K562 (cell line): ENCODE results near the gene CNPY4. TPM values are rescaled to one million over a fixed set of nuclear protein-coding genes. Genes with fewer than 3 reads are reported as not detected.
A peak's percentile ranks its signal among the peaks of the same experiment; 100 is the strongest.

Source experiments
- ATAC-seq: fragments of 200-7000 bp; cut with Tn5 transposase; 3 replicates; pipeline ENCODE4 v1.9.1; 2020; ENCODE audit warnings: moderate library complexity
- BruUV-seq: library from RNA; stranded (reverse); fragments of 400-500 nt; replicated peaks from 2 replicates; lab custom pipeline; 2021; lab: Mats Ljungman, UMichigan
- CTCF ChIA-PET: fragments of 300-600 bp; formaldehyde crosslinking; extraction: SDS; loops from one replicate; lab custom pipeline; 2021; ENCODE audit warnings: low intra/inter-chr PET ratio; lab: Yijun Ruan, JAX
- POLR2A ChIA-PET: fragments of 300-600, 350-650 bp; sonication (Branson Sonifier 250); formaldehyde crosslinking; extraction: SDS; loops from one replicate; lab custom pipeline; 2021; ENCODE audit warnings: antibody characterized with exemption, inconsistent platforms; lab: Yijun Ruan, JAX
- DNase-seq, 4 experiments: peaks; one replicate each; pipeline versions ENCODE4 v3.0.0 to v3.0.0-alpha.2; 2011 to 2018; ENCODE audit warnings: low spot score in 3 of 4, mixed read lengths in 3 of 4; ENCODE audit errors: extremely low read depth in 1 of 4
- FAIRE-seq: peaks from 2 replicates; lab custom pipeline; 2011; peaks lifted over from hg19 to GRCh38; lab: Jason Lieb, UNC
- H2AFZ ChIP-seq: 2 replicates; pipeline ENCODE4 v1.6.0; 2011; ENCODE audit warnings: low read depth, low read length, control low read depth, inconsistent platforms
- H3K27ac ChIP-seq: fragments of 200-600 bp; 3 replicates; pipeline ENCODE4 v1.8.0; 2011; ENCODE audit warnings: low read depth, mild to moderate bottlenecking, control low read depth, inconsistent platforms, low read length, moderate library complexity, mixed read lengths; ENCODE audit errors: extremely low read depth
- H3K27me3 ChIP-seq, 2 experiments: fragments of 300-600 bp in 1 of 2; 2 replicates in 1 of 2; 3 replicates in 1 of 2; pipeline versions ENCODE4 v1.6.0 to v1.8.0; 2011; ENCODE audit warnings: inconsistent platforms in 2 of 2, low read length in 2 of 2, mild to moderate bottlenecking in 1 of 2, mixed read lengths in 1 of 2, moderate library complexity in 1 of 2; ENCODE audit not compliant: control insufficient read depth in 2 of 2, insufficient read depth in 2 of 2
- H3K36me3 ChIP-seq: fragments of 300-600 bp; 3 replicates; pipeline ENCODE4 v1.8.0; 2011; ENCODE audit warnings: mild to moderate bottlenecking, low read length, inconsistent platforms; ENCODE audit not compliant: control insufficient read depth, insufficient read depth
- H3K4me1 ChIP-seq, 2 experiments: fragments of 200-600 bp in 1 of 2; replicated peaks in 1 of 2; 2 replicates in 1 of 2; 3 replicates in 1 of 2; pipeline versions ENCODE4 v1.5.1 to v1.8.0; 2011; ENCODE audit warnings: inconsistent platforms in 2 of 2, low read length in 2 of 2, mild to moderate bottlenecking in 1 of 2, mixed read lengths in 1 of 2, moderate library complexity in 1 of 2; ENCODE audit not compliant: control insufficient read depth in 2 of 2, insufficient read depth in 2 of 2
- H3K4me2 ChIP-seq: 2 replicates; pipeline ENCODE4 v1.6.1; 2011; ENCODE audit warnings: low read length, control low read depth, inconsistent platforms, mixed read lengths; ENCODE audit not compliant: insufficient read depth
- H3K4me3 ChIP-seq: fragments of 200-600 bp; sonication (generic), shearing (Covaris generic); 2 replicates; pipeline ENCODE4 v1.5.1; 2016; ENCODE audit warnings: control low read depth, inconsistent platforms
- H3K79me2 ChIP-seq: fragments of 200-600 bp; 3 replicates; pipeline ENCODE4 v1.8.0; 2011; ENCODE audit warnings: low read length, inconsistent platforms; ENCODE audit not compliant: control insufficient read depth, insufficient read depth
- H3K9ac ChIP-seq, 2 experiments: 2 replicates each; pipeline versions ENCODE4 v1.6.0 to v1.6.1; 2011; ENCODE audit warnings: low read depth in 2 of 2, low read length in 2 of 2, control low read depth in 1 of 2, inconsistent platforms in 1 of 2, mild to moderate bottlenecking in 1 of 2, mixed read lengths in 1 of 2; ENCODE audit not compliant: insufficient read depth in 1 of 2
- H3K9me1 ChIP-seq: one replicate; pipeline ENCODE4 v1.6.0; 2011; ENCODE audit warnings: inconsistent platforms, mild to moderate bottlenecking, low read length, moderate library complexity; ENCODE audit not compliant: control insufficient read depth, insufficient read depth
- H3K9me3 ChIP-seq: replicated peaks from 2 replicates; pipeline ENCODE4 v1.5.1; 2011; ENCODE audit warnings: low read depth, low read length, inconsistent platforms; ENCODE audit not compliant: control insufficient read depth, insufficient read depth
- H4K20me1 ChIP-seq: replicated peaks from 2 replicates; pipeline ENCODE4 v1.6.1; 2011; ENCODE audit warnings: low read length, inconsistent platforms, mixed read lengths; ENCODE audit not compliant: control insufficient read depth, insufficient read depth
- CCNT2 ChIP-seq: IDR thresholded peaks from 2 replicates; pipeline ENCODE4 v1.6.1; 2011; ENCODE audit warnings: borderline replicate concordance, low read depth, mild to moderate bottlenecking, moderate library complexity, mixed read lengths, low read length; ENCODE audit not compliant: insufficient read length; ENCODE audit errors: extremely low read depth
- CHD1 ChIP-seq: fragments of 200-600 bp; sonication (generic); IDR thresholded peaks from one replicate; pipeline ENCODE4 v1.6.1; 2012; ENCODE audit warnings: mild to moderate bottlenecking, moderate library complexity, low read length, inconsistent platforms
- DIDO1 ChIP-seq: fragments of 450-650 bp; IDR thresholded peaks from 2 replicates; pipeline ENCODE4 v1.6.1; 2016; ENCODE audit warnings: low read depth, missing biosample characterization, missing genetic modification characterization
- ELK3 ChIP-seq: fragments of 450-650 bp; formaldehyde crosslinking; IDR thresholded peaks from 2 replicates; pipeline ENCODE4 v1.4.0; 2020; ENCODE audit warnings: mild to moderate bottlenecking
- KLF1 ChIP-seq: fragments of 450-650 bp; IDR thresholded peaks from 2 replicates; pipeline ENCODE4 v1.6.1; 2016; ENCODE audit warnings: missing genetic modification characterization, missing compliant biosample characterization
- SAP30 ChIP-seq: fragments of 200-600 bp; sonication (generic); IDR thresholded peaks from 2 replicates; pipeline ENCODE4 v1.6.1; 2012; ENCODE audit warnings: borderline replicate concordance, low read depth, mild to moderate bottlenecking, moderate library complexity, low read length, control low read depth, inconsistent platforms; ENCODE audit not compliant: insufficient read depth, poor library complexity, severe bottlenecking
- SMC3 ChIP-seq: conservative IDR thresholded peaks from 2 replicates; pipeline ENCODE4 v1.6.1; 2011; ENCODE audit warnings: low read depth, low read length, improper control_type of control experiment; ENCODE audit not compliant: insufficient read depth
- ZFP30 ChIP-seq: fragments of 250-450 bp; sonication (Bioruptor Pico); IDR thresholded peaks from 2 replicates; pipeline ENCODE4 v1.8.0; 2022; ENCODE audit warnings: moderate library complexity, mild to moderate bottlenecking, inconsistent platforms, borderline replicate concordance
- ZNF507 ChIP-seq: conservative IDR thresholded peaks from 2 replicates; pipeline ENCODE4 v1.6.1; 2017; ENCODE audit warnings: missing genetic modification characterization, missing compliant biosample characterization
- WGBS: fragments of 100-300 bp; shearing (Covaris generic); methylation state at CpG from one replicate; pipeline ENCODE4 v1.1.6; 2016; ENCODE audit warnings: low coverage, mixed read lengths; ENCODE audit not compliant: insufficient coverage; ENCODE audit errors: missing lambda C conversion rate; 5-methylcytosine and 5-hydroxymethylcytosine counted together
- in situ Hi-C: fragments of 300-500 bp; cut with MboI; formaldehyde crosslinking; loops from 4 replicates; pipeline ENCODE4 v1.15.0; 2018; ENCODE audit warnings: inconsistent platforms, mixed read lengths
- intact Hi-C: fragments of 100-400 bp; cut with micrococcal nuclease; formaldehyde crosslinking; loops from 2 replicates; pipeline ENCODE4 v1.14.2; 2022
- polyA plus RNA-seq, 8 experiments: library from polyadenylated mRNA; depleted of rRNA in 4 of 8; stranded (reverse) in 5 of 8; unstranded in 3 of 8; fragments of >200 nt; fragmentation: Nextera tagmentation in 2 of 8; fragmentation: Illumina TruSeq in 1 of 8; extraction: Ambion mirVana in 2 of 8; extraction: Trizol in 1 of 8; gene quantifications; 2 replicates each; pipeline versions ENCODE4 v1.2.1 to v1.2.3, GENCODE V29; 2011 to 2014; ENCODE audit warnings: inconsistent platforms in 1 of 8, missing spikeins in 1 of 8
- total RNA-seq, 7 experiments: library from RNA; depleted of rRNA in 6 of 7; stranded (reverse); fragments of >200 nt in 6 of 7; fragmentation: Illumina TruSeq in 2 of 7; extraction: Trizol in 2 of 7; gene quantifications; 2 replicates each; pipeline versions ENCODE4 v1.2.1 to v1.2.3, GENCODE V29; 2011 to 2021; ENCODE audit warnings: low replicate concordance in 1 of 7
- TF ChIP-seq, protein P1 (sequence below), 2 experiments: fragments of 450-650 bp in 1 of 2; sonication (generic) in 1 of 2; formaldehyde crosslinking; conservative IDR thresholded peaks; 2 replicates each; pipeline versions ENCODE4 v1.4.0 to v1.8.1; 2020 to 2022; ENCODE audit warnings: mild to moderate bottlenecking in 1 of 2, missing genetic modification reagents in 1 of 2

The CNPY4 gene
- total and polyA plus RNA-seq, 9 of the 15 experiments (the other 6 are each of a cell fraction or from before 2014, with no cell fraction given): 1.9 to 11.2 (median 7.0) TPM

GRCh38 chr7:100079024-100079560, 40.3 kb upstream of the CNPY4 start:
- H4K20me1 ChIP-seq: no peaks in the 10 kb centered on the region
- ChIA-PET CTCF (no interaction called here), POLR2A (interaction anchor here (0.5 to 4.4 kb wide), 6 partner anchors 8 to 21 kb away, joined by 3 to 17 read pairs (median 4); partner anchors contain the start of gene COPS6)
- H2AFZ ChIP-seq: no peak overlapping the region
- H3K4me3 ChIP-seq: no peak overlapping the region
- no peak overlapping the region for H3K4me2 ChIP-seq
- peaks cover 4% of the 10 kb centered on the region for H3K9me1 ChIP-seq
- peak overlapping the region in 1 of 2 experiments; percentile 53; a peak in 1 of 4 replicates for H3K9ac ChIP-seq
- FAIRE-seq: no peak
- H3K27me3 ChIP-seq: no peaks in the 10 kb centered on the region
- peaks cover 50% of the 10 kb centered on the region for H3K79me2 ChIP-seq
- peaks cover 60% of the 10 kb centered on the region for H3K36me3 ChIP-seq
- intact Hi-C loops (no loop called here), in situ Hi-C loops (no loop called here)
- no peak for DNase-seq
- no peak overlapping the region for H3K27ac ChIP-seq
- no TSS peak for BruUV-seq
- no peak for ATAC-seq
- peaks cover 18% of the 10 kb centered on the region for H3K9me3 ChIP-seq
- peaks cover 10 to 26% of the 10 kb centered on the region in 2 experiments; a peak in 4 of 5 replicates for H3K4me1 ChIP-seq
- TF ChIP-seq CHD1 (no peak), CCNT2 (no peak)
- 94% methylated on average over 7 of the region's 7 CpGs for WGBS

GRCh38 chr7:100080907-100081534, 38.4 kb upstream of the CNPY4 start:
- Histone ChIP-seq H3K9ac (peak overlapping the region; percentile 92 to 98), H3K79me2 (peaks cover 50% of the 10 kb centered on the region), H3K4me3 (peak overlapping the region; percentile 67), H3K4me1 (peaks cover 10 to 26% of the 10 kb centered on the region in 2 experiments; a peak in 4 of 5 replicates), H3K27me3 (no peaks in the 10 kb centered on the region), H3K27ac (peak overlapping the region; percentile 77), H2AFZ (peak overlapping the region; percentile 58; the same call in 1 of the 2 replicates), H3K9me1 (peaks cover 4% of the 10 kb centered on the region), H3K9me3 (peaks cover 4% of the 10 kb centered on the region; the same call in 1 of the 2 replicates), H3K36me3 (peaks cover 40% of the 10 kb centered on the region), H4K20me1 (no peaks in the 10 kb centered on the region), H3K4me2 (peak overlapping the region; percentile 99)
- 1% methylated on average over 34 of the region's 34 CpGs for WGBS
- ChIA-PET CTCF (interaction anchor here (0.7 to 2.2 kb wide), 3 partner anchors 65 to 168 kb away, joined by 3 to 8 read pairs (median 5); no protein-coding TSS in a partner anchor), POLR2A (interaction anchor here (0.6 to 4.4 kb wide), 6 partner anchors 10 to 325 kb away, joined by 3 to 17 read pairs (median 4); partner anchors contain the start of genes AP4M1 and MCM7)
- intact Hi-C loops (loop anchor here (1.0 to 5.0 kb wide), 5 partner anchors 32 to 168 kb away; partner anchors contain the start of gene ZSCAN21), in situ Hi-C loops (no loop called here)
- peak; percentile 33; the same call in 1 of the 3 replicates for ATAC-seq
- TSS peak; percentile 46 for BruUV-seq
- no peak for FAIRE-seq
- DNase-seq: peak in 1 of 4 experiments; percentile 35
- TF ChIP-seq ELK3 (CRISPR knock-in tag): no peak
- 0 out of 2 replicates have a peak, but pooled peaks have one; percentile 15 for TF ChIP-seq KLF1 (tag)
- peak; percentile 60 for TF ChIP-seq SAP30
- no peak for TF ChIP-seq DIDO1 (tag)
- 0 out of 2 replicates have a peak, but pooled peaks have one; percentile 1 for TF ChIP-seq SMC3
- TF ChIP-seq ZFP30 (CRISPR knock-in tag): no peak
- TF ChIP-seq, protein P1, sequence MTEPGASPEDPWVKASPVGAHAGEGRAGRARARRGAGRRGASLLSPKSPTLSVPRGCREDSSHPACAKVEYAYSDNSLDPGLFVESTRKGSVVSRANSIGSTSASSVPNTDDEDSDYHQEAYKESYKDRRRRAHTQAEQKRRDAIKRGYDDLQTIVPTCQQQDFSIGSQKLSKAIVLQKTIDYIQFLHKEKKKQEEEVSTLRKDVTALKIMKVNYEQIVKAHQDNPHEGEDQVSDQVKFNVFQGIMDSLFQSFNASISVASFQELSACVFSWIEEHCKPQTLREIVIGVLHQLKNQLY (CRISPR knock-in tag; conservative IDR thresholded peaks at IDR 0.05): 0 out of 4 replicates have a peak, but pooled peaks of 1 of the 2 experiments have one; percentile 6
- TF ChIP-seq CHD1: peak; percentile 76
- TF ChIP-seq ZNF507 (tag): no peak
